RKO (cell line): Measurements from ENCODE around the gene VPS29.

ENCODE experiments used
- DNase-seq: peaks from one replicate; pipeline ENCODE4 v3.0.0-alpha.2; 2016; ENCODE audit warnings: low spot score

Gene VPS29

GRCh38 chr12:110444455-110444854 is 57.5 kb downstream of the VPS29 start:
- no peak for DNase-seq
